Aorta (tissue), 5 donors: Measurements from ENCODE around the gene LRP1B. TPM values are rescaled to one million over a fixed set of nuclear protein-coding genes. Genes with fewer than 3 reads are reported as not detected.

Experiments used
- ATAC-seq: fragments of 200-7000 bp; cut with Tn5 transposase; one replicate; pipeline ENCODE4 v1.9.1; 2022; ENCODE audit warnings: moderate library complexity; ENCODE audit not compliant: low FRiP score
- DNase-seq, 2 donors: peaks; one replicate each; pipeline ENCODE4 v3.0.0-alpha.2; 2020
- H3K27ac ChIP-seq, 2 donors: one replicate each; pipeline ENCODE4 v1.5.1; 2013; ENCODE audit warnings: low read length in 2 of 2, mild to moderate bottlenecking in 2 of 2, moderate library complexity in 2 of 2, control low read depth in 1 of 2, inconsistent platforms in 1 of 2, low read depth in 1 of 2
- H3K27me3 ChIP-seq, 2 donors: one replicate each; pipeline ENCODE4 v1.6.1; 2013; ENCODE audit warnings: control low read depth in 1 of 2, low read length in 1 of 2, mild to moderate bottlenecking in 1 of 2, moderate library complexity in 1 of 2; ENCODE audit not compliant: insufficient read depth in 2 of 2, control insufficient read depth in 1 of 2
- H3K36me3 ChIP-seq, 2 donors: one replicate each; pipeline ENCODE4 v1.6.1; 2013; ENCODE audit warnings: control low read depth in 1 of 2, low read length in 1 of 2, mild to moderate bottlenecking in 1 of 2; ENCODE audit not compliant: insufficient read depth in 2 of 2, control insufficient read depth in 1 of 2
- H3K4me1 ChIP-seq, 2 donors: one replicate each; pipeline ENCODE4 v1.6.1; 2013; ENCODE audit warnings: low read length in 2 of 2, control low read depth in 1 of 2, mild to moderate bottlenecking in 1 of 2, moderate library complexity in 1 of 2; ENCODE audit not compliant: insufficient read depth in 2 of 2, control insufficient read depth in 1 of 2
- H3K4me3 ChIP-seq, 2 donors: one replicate each; pipeline ENCODE4 v1.5.1; 2013; ENCODE audit warnings: low read length in 2 of 2, control low read depth in 1 of 2, mild to moderate bottlenecking in 1 of 2
- H3K9me3 ChIP-seq: one replicate; pipeline ENCODE4 v1.6.1; 2013; ENCODE audit warnings: mild to moderate bottlenecking, low read length; ENCODE audit not compliant: control insufficient read depth
- WGBS, 2 donors: extraction: QIAGEN DNeasy Blood & Tissue Kit; methylation state at CpG; one replicate each; pipeline ENCODE4 v1.1.7; 2013; 5-methylcytosine and 5-hydroxymethylcytosine counted together
- intact Hi-C, 2 donors: fragments of 100-400 bp; cut with DNase I; formaldehyde crosslinking; loops; one replicate each; pipeline versions ENCODE4 v1.14.2 to v1.15.0; 2022
- polyA plus RNA-seq, 2 donors: library from polyadenylated mRNA; stranded (reverse); fragments of 200-250 nt; gene quantifications; one replicate each; pipeline ENCODE4 v1.2.3, GENCODE V29; 2013
- total RNA-seq, 2 donors: library from RNA; stranded (reverse); fragmentation: NEBNext Ultra II Directional; extraction: Animal tissue kit (Norgen Biotek cat#: 25700); gene quantifications; one replicate each; pipeline ENCODE4 v1.2.1, GENCODE V29; 2021
- donor health status: healthy with polysubstance abuse.
- donor health status: Bipolar disorder and iron deficiency.
- donor health status: DM: no; HTN: no; CAD: no.
- donor health status: DM: no; HTN: no; CAD: no.
- donor health status: DM: yes; HTN: yes; CAD: no.

Gene LRP1B
- total and polyA plus RNA-seq, 4 donors: 0.33 to 0.94 TPM; not detected in 2

GRCh38 chr2:141610564-141611175, 520.1 kb downstream of the LRP1B start:
- Histone ChIP-seq H3K4me1 (no peaks in the 10 kb centered on the region), H3K9me3 (no peaks in the 10 kb centered on the region), H3K27ac (no peak overlapping the region), H3K27me3 (no peaks in the 10 kb centered on the region), H3K36me3 (no peaks in the 10 kb centered on the region), H3K4me3 (no peak overlapping the region)
- no peak for ATAC-seq
- 35 to 40% methylated on average over 6 of the region's 6 CpGs for WGBS, 2 donors
- no peak for DNase-seq
- intact Hi-C loops: no loop called here

- ATAC-seq (no peak), DNase-seq (no peak)
- intact Hi-C loops: no loop called here
- H3K36me3 ChIP-seq: no peaks in the 10 kb centered on the region
- no peak overlapping the region for H3K27ac ChIP-seq
- no peaks in the 10 kb centered on the region for H3K4me1 ChIP-seq
- H3K27me3 ChIP-seq: peaks cover 0 to 2% of the 10 kb centered on the region in 2 donors
- no peaks in the 10 kb centered on the region for H3K9me3 ChIP-seq
- no peak overlapping the region for H3K4me3 ChIP-seq
Observed at GRCh38 chr2:141605163-141605562, 525.7 kb downstream of the LRP1B start.

GRCh38 chr2:141601511-141602152, 529.2 kb downstream of the LRP1B start:
- intact Hi-C loops: no loop called here
- DNase-seq: no peak
- no peak for ATAC-seq
- peaks cover 0 to 2% of the 10 kb centered on the region in 2 donors for H3K27me3 ChIP-seq
- no peak overlapping the region for H3K27ac ChIP-seq
- no peaks in the 10 kb centered on the region for H3K9me3 ChIP-seq
- no peak overlapping the region for H3K4me3 ChIP-seq
- H3K4me1 ChIP-seq: no peaks in the 10 kb centered on the region
- no peaks in the 10 kb centered on the region for H3K36me3 ChIP-seq
- WGBS, 2 donors: 40 to 51% methylated on average over 8 of the region's 8 CpGs

- intact Hi-C loops: no loop called here
- ATAC-seq: no peak
- H3K9me3 ChIP-seq: no peaks in the 10 kb centered on the region
- no peak overlapping the region for H3K4me3 ChIP-seq
- H3K4me1 ChIP-seq: no peaks in the 10 kb centered on the region
- WGBS, 2 donors: 90 to 95% methylated on average over 4 of the region's 4 CpGs
- H3K36me3 ChIP-seq: no peaks in the 10 kb centered on the region
- H3K27me3 ChIP-seq: peaks cover 0 to 2% of the 10 kb centered on the region in 2 donors
- DNase-seq: no peak
- H3K27ac ChIP-seq: no peak overlapping the region
Observed at GRCh38 chr2:141599721-141600120, 531.1 kb downstream of the LRP1B start.

GRCh38 chr2:141598982-141599381, 531.8 kb downstream of the LRP1B start:
- no peaks in the 10 kb centered on the region for H3K36me3 ChIP-seq
- no peak for ATAC-seq
- 19% methylated on average over 2 of the region's 2 CpGs; no CpG with 5 or more reads in 1 of the 2 donors for WGBS, 2 donors
- no peak for DNase-seq
- H3K27ac ChIP-seq: no peak overlapping the region
- H3K27me3 ChIP-seq: peaks cover 0 to 2% of the 10 kb centered on the region in 2 donors
- H3K4me1 ChIP-seq: no peaks in the 10 kb centered on the region
- intact Hi-C loops: no loop called here
- no peaks in the 10 kb centered on the region for H3K9me3 ChIP-seq
- H3K4me3 ChIP-seq: no peak overlapping the region

GRCh38 chr2:141595316-141595920, 535.4 kb downstream of the LRP1B start:
- DNase-seq (no peak), ATAC-seq (no peak)
- 66 to 68% methylated on average over 3 of the region's 3 CpGs for WGBS, 2 donors
- intact Hi-C loops: no loop called here
- no peaks in the 10 kb centered on the region for H3K27me3 ChIP-seq
- H3K4me3 ChIP-seq: no peak overlapping the region
- H3K36me3 ChIP-seq: no peaks in the 10 kb centered on the region
- no peak overlapping the region for H3K27ac ChIP-seq
- H3K4me1 ChIP-seq: no peaks in the 10 kb centered on the region
- H3K9me3 ChIP-seq: no peaks in the 10 kb centered on the region

- WGBS, 2 donors: 61 to 92% methylated on average over 3 of the region's 3 CpGs
- no peak overlapping the region for H3K27ac ChIP-seq
- intact Hi-C loops: no loop called here
Observed at GRCh38 chr2:141591787-141592186, 539.0 kb downstream of the LRP1B start.

GRCh38 chr2:141590620-141591019, 540.2 kb downstream of the LRP1B start:
- Histone ChIP-seq H3K9me3 (no peaks in the 10 kb centered on the region), H3K27ac (no peak overlapping the region), H3K36me3 (no peaks in the 10 kb centered on the region), H3K4me3 (no peak overlapping the region), H3K27me3 (no peaks in the 10 kb centered on the region), H3K4me1 (no peaks in the 10 kb centered on the region)
- intact Hi-C loops: no loop called here
- ATAC-seq (no peak), DNase-seq (no peak)
- 85 to 90% methylated on average over 5 of the region's 5 CpGs for WGBS, 2 donors

More at GRCh38 chr2:141591787-141592186, 539.0 kb downstream of the LRP1B start:
- Histone ChIP-seq H3K27me3 (no peaks in the 10 kb centered on the region), H3K36me3 (no peaks in the 10 kb centered on the region), H3K4me3 (no peak overlapping the region), H3K4me1 (no peaks in the 10 kb centered on the region), H3K9me3 (no peaks in the 10 kb centered on the region)
- ATAC-seq (no peak), DNase-seq (no peak)

GRCh38 chr2:141589314-141589713, 541.5 kb downstream of the LRP1B start:
- intact Hi-C loops: no loop called here
- Histone ChIP-seq H3K27ac (no peak overlapping the region), H3K4me3 (no peak overlapping the region), H3K4me1 (no peaks in the 10 kb centered on the region), H3K27me3 (no peaks in the 10 kb centered on the region), H3K9me3 (no peaks in the 10 kb centered on the region), H3K36me3 (no peaks in the 10 kb centered on the region)
- WGBS, 2 donors: 80 to 85% methylated on average over 7 of the region's 7 CpGs
- ATAC-seq: no peak
- no peak for DNase-seq
